Measurements from ENCODE around the gene CCNE1.

DNA sequence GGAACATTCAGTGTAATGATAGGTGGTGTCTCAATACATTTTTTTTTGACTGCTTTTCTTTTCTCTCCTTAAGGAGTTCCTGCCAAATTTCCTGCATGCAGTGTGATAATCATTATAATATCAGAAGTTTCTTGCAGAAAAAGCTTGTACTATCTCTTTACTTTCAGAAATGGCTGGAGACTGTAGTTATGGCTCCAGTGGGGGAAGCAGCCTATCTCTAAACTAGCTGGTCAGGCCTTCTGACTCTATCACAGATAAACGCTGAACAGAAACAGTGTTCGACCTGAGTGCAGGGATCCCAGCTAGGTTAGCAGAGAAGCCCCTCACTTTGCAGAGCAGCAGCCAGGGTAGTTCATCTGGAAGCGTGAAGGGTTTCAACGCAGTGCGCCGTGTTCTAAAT lies 1.9 kb downstream of the CCNE1 start:
- TF ChIP-seq EZH2 (IDR thresholded peaks at IDR 0.05; ENCODE audit: borderline replicate concordance, low read depth, low read length, poor library complexity, severe bottlenecking) = no peak
- TF ChIP-seq, protein P1, sequence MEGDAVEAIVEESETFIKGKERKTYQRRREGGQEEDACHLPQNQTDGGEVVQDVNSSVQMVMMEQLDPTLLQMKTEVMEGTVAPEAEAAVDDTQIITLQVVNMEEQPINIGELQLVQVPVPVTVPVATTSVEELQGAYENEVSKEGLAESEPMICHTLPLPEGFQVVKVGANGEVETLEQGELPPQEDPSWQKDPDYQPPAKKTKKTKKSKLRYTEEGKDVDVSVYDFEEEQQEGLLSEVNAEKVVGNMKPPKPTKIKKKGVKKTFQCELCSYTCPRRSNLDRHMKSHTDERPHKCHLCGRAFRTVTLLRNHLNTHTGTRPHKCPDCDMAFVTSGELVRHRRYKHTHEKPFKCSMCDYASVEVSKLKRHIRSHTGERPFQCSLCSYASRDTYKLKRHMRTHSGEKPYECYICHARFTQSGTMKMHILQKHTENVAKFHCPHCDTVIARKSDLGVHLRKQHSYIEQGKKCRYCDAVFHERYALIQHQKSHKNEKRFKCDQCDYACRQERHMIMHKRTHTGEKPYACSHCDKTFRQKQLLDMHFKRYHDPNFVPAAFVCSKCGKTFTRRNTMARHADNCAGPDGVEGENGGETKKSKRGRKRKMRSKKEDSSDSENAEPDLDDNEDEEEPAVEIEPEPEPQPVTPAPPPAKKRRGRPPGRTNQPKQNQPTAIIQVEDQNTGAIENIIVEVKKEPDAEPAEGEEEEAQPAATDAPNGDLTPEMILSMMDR (conservative IDR thresholded peaks at IDR 0.05; ENCODE audit: low read depth, low read length) = no peak

All from A673 (cell line).